ENCODE measurements around the gene KANK4.

GRCh38 chr1:62318756-62319544 lies at the start of gene KANK4:
- TF ChIP-seq CTCF (IDR thresholded peaks at IDR 0.05) = no peak
- no peak for TF ChIP-seq POLR2A (IDR thresholded peaks at IDR 0.05; ENCODE audit: low read length)
- no peak for TF ChIP-seq RARB (CRISPR knock-in tag; IDR thresholded peaks at IDR 0.05)
- TF ChIP-seq MAFK (IDR thresholded peaks at IDR 0.05; ENCODE audit: partially characterized antibody) = no peak
- no peak for TF ChIP-seq CHD2 (IDR thresholded peaks at IDR 0.05; ENCODE audit: low read length, partially characterized antibody)
- TF ChIP-seq FOSL2 (IDR thresholded peaks at IDR 0.05) = no peak
- no peak for TF ChIP-seq FOSL2 (CRISPR knock-in tag; IDR thresholded peaks at IDR 0.05)
- TF ChIP-seq USF2 (IDR thresholded peaks at IDR 0.05) = no peak
- no peak for TF ChIP-seq EP300 (IDR thresholded peaks at IDR 0.05)
- no peak for TF ChIP-seq RNF2 (IDR thresholded peaks at IDR 0.05; ENCODE audit: borderline replicate concordance, low read depth)
- no peak for TF ChIP-seq ESRRA (IDR thresholded peaks at IDR 0.05; ENCODE audit: borderline replicate concordance, low read length)
- TF ChIP-seq BCL3 (IDR thresholded peaks at IDR 0.05) = no peak
- no peak for TF ChIP-seq SMC3 (IDR thresholded peaks at IDR 0.05)
- no peak for TF ChIP-seq NFE2L2 (conservative IDR thresholded peaks at IDR 0.05; ENCODE audit: low read length)

All from A549 (cell line).